Fibroblast of skin of back (primary cell): ENCODE data around the gene TMEM30B.
"Not testable (repeated sequence)": the region's sequence is repeated elsewhere in the genome, so short reads cannot be mapped to it uniquely, and the experiment has no call there.

Experiments
- DNase-seq: peaks from one replicate; pipeline ENCODE4 v3.0.0-alpha.2; 2013

TMEM30B gene

GRCh38 chr14:61264651-61265050 lies 16.5 kb downstream of the TMEM30B start:
- DNase-seq, result no peak

DNA sequence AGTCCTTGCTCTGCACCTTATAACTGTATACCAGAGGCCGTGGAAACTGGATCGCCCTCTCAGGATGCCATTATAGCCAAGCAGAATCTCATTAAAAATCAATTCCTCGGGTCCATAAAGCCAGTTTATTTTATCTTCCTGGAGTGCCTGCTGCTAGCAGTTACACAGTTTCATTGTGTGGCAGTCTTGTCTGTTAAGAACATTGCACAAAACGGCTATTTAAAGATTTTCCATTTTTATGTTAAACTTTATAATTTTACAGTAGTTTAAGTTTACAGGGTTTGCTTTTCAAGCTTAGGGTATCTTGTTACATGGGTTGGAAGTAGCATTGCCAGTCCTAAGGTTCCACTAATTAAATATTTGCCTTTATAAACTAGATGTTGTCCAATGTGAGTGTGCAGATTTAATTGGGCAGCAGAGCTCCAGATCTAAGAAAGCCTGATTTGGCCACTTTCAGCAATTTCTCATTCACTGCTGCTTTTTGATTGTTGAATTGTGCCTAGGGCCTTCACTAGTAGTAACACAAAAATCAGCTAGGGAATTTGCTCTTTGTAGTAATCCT lies 17.0 kb downstream of the TMEM30B start:
- no peak for DNase-seq

GRCh38 chr14:61262082-61262481 lies 19.1 kb downstream of the TMEM30B start:
- DNase-seq, result peak; percentile 57

GRCh38 chr14:61260939-61261776 lies 20.0 kb downstream of the TMEM30B start:
- peak; percentile 80 for DNase-seq

- DNase-seq, result peak; percentile 79
Observed at GRCh38 chr14:61258985-61259384, 22.2 kb downstream of the TMEM30B start.

DNA sequence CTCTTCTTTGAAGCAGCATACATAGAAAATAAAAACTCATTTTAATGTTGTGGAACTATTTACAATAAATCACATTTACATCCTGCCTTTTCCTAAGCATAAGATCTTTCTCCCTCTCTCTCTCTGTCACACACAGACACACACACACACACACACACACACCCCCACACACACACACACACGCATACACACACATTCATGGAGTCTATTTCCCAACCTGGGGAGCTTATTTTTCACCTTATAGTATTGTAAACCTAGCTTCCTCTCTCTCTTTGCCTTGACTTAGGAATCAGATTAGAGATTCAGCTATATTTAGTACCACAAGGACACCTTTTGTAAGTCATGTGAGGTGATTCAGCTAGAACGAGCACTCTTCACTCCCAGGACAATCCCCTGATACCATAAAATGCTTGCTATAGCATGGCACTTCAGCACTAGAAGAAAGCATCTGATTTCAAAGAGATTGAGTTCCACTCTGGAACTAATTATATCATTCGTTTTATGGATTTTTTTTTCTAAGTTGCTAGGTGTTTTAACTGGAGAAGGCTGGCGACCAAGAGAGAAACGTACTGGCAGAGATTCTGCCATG lies 23.6 kb downstream of the TMEM30B start:
- DNase-seq, result no peak

GRCh38 chr14:61256826-61257468 lies 24.2 kb downstream of the TMEM30B start:
- DNase-seq, result no peak

DNA sequence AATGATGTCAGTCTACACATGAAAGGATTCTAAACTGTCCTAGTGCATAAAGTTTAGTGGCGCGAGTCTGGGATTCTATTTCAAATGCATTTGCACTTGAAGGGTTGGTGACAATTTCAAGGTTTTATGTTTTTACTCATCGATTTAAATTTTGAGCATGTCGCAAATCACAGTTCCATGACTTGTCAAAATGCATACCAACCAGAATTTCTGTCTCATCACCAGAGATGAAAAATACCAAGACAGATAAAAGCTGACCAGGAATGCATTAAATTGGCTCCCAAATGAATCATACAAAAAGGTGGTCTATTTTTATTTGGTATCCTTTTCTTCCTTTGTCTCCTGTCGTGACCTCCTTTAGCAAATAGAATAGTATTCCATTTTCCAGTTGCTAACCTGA lies 25.2 kb downstream of the TMEM30B start:
- DNase-seq, result peak; percentile 59

- DNase-seq, result no peak
Observed at GRCh38 chr14:61254808-61255526, 26.2 kb downstream of the TMEM30B start.

DNA sequence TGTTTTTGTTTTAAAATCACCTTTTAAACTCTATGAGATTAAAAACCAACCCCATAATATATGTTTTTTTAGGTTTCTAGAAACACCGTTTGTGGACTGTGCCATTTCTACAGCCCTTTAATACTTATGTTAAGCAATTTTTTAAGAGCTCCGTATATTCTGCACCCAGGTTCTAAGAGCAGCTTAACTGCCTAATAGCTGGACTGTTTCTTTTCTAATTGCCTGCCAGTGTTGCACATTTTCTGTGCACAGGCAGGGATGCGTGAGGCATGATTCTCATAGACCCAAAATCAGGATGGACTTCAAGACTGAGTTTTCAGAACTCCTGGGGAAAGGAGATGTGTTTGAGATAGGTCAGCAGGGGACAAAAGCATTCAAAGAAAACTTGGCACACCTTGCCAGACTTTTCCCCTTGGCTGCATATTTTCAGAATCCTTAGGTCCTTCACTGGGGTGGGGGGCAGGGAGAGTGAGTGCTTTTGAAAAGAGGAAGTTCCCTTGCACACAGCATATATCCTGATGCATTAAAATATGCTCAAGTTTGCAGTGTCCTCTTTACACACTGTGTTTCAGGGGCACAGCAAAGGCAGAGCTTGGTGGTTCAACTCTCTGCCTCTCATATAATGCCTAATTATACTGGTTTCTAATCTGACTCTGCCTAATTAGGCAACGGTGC lies 27.9 kb downstream of the TMEM30B start:
- no peak for DNase-seq

DNA sequence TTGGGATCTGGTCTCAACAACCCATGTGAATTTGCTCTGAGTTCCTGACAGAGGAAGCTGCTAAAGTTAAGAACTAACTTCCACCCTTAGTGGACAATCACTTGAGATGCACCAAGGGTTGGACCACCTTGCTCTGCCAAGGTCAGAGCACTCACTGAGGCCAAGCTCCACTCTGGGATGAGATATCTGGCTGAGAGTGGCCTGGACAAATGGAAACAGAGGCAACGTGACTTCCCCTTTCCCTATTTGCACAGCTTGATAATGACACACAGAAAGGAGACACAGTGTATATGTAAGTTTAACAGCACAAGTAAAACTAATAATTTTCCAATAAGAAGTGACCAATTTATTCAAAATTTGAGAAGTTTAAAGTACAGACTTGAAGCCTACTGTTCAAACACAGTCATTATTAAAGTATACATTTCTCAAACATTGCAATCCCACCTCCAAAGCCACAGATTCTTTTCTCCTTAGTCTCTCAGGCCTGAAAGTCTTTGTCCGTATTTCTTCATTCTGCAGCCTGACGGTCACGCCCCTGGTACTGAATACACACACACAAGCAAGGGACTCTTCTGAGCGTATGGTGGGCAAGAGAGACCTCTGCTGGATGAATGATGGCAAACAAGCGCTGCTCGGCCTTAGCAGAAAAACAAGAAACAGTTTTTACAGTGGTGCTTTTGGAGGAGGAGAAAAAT lies 28.6 kb downstream of the TMEM30B start:
- DNase-seq, result peak; percentile 98

DNA sequence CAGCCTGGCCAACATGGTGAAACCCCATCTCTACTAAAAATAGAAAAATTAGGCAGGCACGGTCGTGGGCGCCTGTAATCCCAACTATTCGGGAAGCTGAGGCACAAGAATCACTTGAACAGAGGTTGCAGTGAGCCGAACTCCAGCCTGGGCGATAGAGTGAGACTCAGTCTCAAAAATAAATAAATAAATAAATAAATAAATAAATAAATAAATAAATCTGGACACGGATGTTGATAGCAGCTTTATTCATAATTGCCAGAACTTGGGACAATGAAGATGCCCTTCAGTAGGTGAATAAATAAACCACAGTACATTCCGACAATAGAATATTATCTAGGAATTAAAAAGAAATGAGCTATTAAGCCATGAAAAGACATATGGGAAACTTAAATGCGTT lies 31.1 kb downstream of the TMEM30B start:
- no peak for DNase-seq

DNA sequence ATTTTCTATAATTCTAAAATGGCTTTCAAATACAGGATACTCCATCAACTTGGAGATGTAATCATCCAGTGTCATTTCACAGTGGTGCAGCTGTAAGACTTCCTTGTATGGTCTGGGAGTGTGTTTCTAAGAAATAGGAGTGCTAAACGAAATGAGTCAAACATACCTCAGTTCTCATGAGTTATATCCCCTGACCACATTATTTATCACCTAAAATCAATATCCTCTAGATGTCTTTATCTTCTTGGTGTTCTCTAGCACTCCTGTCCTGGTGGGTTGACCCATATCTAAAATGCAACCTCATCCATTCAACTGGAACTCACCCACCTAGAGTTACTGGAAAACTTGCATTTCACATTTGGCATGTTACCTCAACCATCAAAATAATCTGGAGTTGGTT lies 33.2 kb downstream of the TMEM30B start:
- peak; percentile 84 for DNase-seq

DNA sequence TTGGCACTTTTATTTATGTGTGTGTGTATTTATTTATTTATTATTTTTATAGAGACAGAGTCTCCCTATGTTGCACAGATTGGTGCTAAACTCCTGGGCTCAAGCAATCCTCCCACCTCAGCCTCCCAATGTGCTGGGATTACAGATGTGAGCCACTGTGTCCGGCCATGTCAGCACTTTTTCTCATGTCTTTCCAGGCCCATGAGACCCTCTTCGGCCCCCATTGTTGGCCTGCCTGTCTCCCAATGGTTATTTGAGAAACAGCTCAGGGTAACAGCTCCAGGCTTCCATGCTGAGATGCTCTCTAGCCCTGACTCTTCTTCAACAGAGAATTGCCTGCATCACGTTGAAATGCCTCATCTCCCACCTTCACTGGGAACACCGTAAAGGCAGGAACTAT lies 34.4 kb downstream of the TMEM30B start:
- DNase-seq, result no peak

GRCh38 chr14:61244009-61244408 lies 37.1 kb downstream of the TMEM30B start:
- no peak for DNase-seq

- no peak for DNase-seq
Observed at GRCh38 chr14:61240206-61240605, 40.9 kb downstream of the TMEM30B start.

- not testable (repeated sequence) for DNase-seq
Observed at GRCh38 chr14:61239285-61239684, 41.9 kb downstream of the TMEM30B start.

- DNase-seq, result no peak
Observed at GRCh38 chr14:61238611-61239245, 42.4 kb downstream of the TMEM30B start.

DNA sequence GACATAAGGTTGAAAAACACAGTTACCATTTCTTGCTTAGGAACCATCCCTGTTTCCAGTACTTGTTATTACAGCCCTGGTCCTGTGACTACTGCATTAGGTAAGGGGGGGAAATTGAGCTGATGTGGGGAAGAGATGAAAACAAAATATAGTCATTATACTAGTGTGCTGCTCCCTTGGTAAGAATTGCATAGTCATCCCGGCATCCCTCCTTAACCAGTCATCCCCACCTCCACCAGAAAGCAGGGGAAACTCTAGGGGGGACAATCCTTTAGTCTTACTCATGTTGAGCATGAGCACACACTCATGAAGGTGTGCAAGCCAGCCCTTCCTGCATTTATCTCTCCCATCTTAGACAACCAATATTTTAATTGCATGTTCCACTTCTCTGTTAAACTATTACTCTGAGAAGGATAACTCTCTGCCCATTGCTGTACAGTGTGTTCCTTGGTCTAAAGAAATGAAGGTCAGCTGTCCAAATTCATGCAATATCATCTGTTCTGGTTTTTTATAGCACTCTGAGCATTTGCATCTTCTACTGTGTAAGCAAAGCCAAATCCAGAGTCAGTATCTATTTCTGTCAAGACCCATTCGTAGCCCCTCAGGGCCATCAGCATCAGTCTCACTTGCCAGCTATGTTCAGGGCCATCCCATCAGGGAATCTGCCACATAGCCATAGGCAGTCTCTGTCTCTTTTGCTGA lies 46.8 kb downstream of the TMEM30B start:
- peak; percentile 30 for DNase-seq

DNA sequence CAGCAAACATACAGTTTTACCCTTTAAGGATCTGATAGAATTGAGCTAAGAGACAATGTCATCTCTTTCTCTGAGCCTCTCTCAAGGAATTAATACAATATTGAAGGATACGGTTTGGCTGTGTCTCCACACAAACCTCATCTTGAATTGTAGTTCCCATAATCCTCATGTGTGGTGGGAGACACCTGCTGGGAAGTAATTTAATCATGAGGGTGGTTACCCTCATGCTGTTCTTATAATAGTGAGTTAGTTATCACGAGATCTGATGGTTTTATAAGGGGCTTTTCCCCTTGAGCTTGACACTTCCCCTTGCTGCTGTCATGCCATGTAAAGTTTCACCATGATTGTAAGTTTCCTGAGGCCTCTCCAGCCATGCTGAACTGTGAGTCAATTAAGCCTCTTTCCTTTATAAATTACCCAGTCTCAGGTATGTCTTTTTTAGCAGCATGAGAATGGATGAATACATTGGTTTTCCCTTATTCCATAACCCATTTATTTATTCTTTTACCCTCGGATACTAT lies 47.6 kb downstream of the TMEM30B start:
- DNase-seq, result no peak
